Memory B cell (primary cell): Measurements from ENCODE around the gene NRDE2.

Experiments used
- ATAC-seq: fragments of 150-1000 bp; cut with Tn5 transposase; 2 replicates; pipeline ENCODE4 v1.10.0; 2021; ENCODE audit warnings: low read depth, mild to moderate bottlenecking, moderate library complexity
- DNase-seq, 2 donors: peaks; one replicate each; pipeline ENCODE4 v3.0.0; 2022; ENCODE audit warnings: low spot score in 2 of 2
- H3K27ac Mint-ChIP-seq: one replicate; pipeline ENCODE4 v1.8.0; 2022; ENCODE audit warnings: mild to moderate bottlenecking, moderate library complexity, mixed read lengths
- H3K27me3 Mint-ChIP-seq: one replicate; pipeline ENCODE4 v1.8.0; 2022; ENCODE audit warnings: mixed read lengths
- H3K36me3 Mint-ChIP-seq: one replicate; pipeline ENCODE4 v1.8.0; 2022; ENCODE audit warnings: mild to moderate bottlenecking, mixed read lengths
- H3K4me1 Mint-ChIP-seq: one replicate; pipeline ENCODE4 v1.8.0; 2022; ENCODE audit warnings: mixed read lengths
- H3K4me3 Mint-ChIP-seq: one replicate; pipeline ENCODE4 v1.8.0; 2022; ENCODE audit warnings: mild to moderate bottlenecking, moderate library complexity, mixed read lengths
- H3K9me3 Mint-ChIP-seq: one replicate; pipeline ENCODE4 v1.8.0; 2022; ENCODE audit warnings: mixed read lengths

NRDE2 gene

GRCh38 chr14:90297876-90298629, 33.7 kb downstream of the NRDE2 start:
- ATAC-seq, result no peak
- H3K4me3 Mint-ChIP-seq, result no peak overlapping the region
- no peaks in the 10 kb centered on the region for H3K9me3 Mint-ChIP-seq
- peaks cover 6% of the 10 kb centered on the region for H3K4me1 Mint-ChIP-seq
- H3K27ac Mint-ChIP-seq, result no peak overlapping the region
- H3K36me3 Mint-ChIP-seq, result peaks cover 32% of the 10 kb centered on the region
- no peaks in the 10 kb centered on the region for H3K27me3 Mint-ChIP-seq
- no peak for DNase-seq

GRCh38 chr14:90296641-90297040, 35.1 kb downstream of the NRDE2 start:
- no peak for DNase-seq
- Mint-ChIP-seq H3K27me3 (no peaks in the 10 kb centered on the region), H3K27ac (no peak overlapping the region), H3K4me3 (no peak overlapping the region), H3K36me3 (peaks cover 36% of the 10 kb centered on the region), H3K9me3 (no peaks in the 10 kb centered on the region), H3K4me1 (peaks cover 6% of the 10 kb centered on the region)
- no peak for ATAC-seq

GRCh38 chr14:90295870-90296516, 35.7 kb downstream of the NRDE2 start:
- H3K4me3 Mint-ChIP-seq, result no peak overlapping the region
- no peak overlapping the region for H3K27ac Mint-ChIP-seq
- DNase-seq (no peak), ATAC-seq (no peak)
- no peaks in the 10 kb centered on the region for H3K27me3 Mint-ChIP-seq
- H3K36me3 Mint-ChIP-seq, result peaks cover 36% of the 10 kb centered on the region
- no peaks in the 10 kb centered on the region for H3K9me3 Mint-ChIP-seq
- peaks cover 6% of the 10 kb centered on the region for H3K4me1 Mint-ChIP-seq

GRCh38 chr14:90294872-90295271, 36.9 kb downstream of the NRDE2 start:
- Mint-ChIP-seq H3K9me3 (no peaks in the 10 kb centered on the region), H3K27ac (no peak overlapping the region), H3K36me3 (peaks cover 39% of the 10 kb centered on the region), H3K4me3 (no peak overlapping the region), H3K4me1 (no peaks in the 10 kb centered on the region), H3K27me3 (no peaks in the 10 kb centered on the region)
- ATAC-seq, result no peak
- DNase-seq, result no peak

- ATAC-seq (no peak), DNase-seq (no peak)
- Mint-ChIP-seq H3K9me3 (no peaks in the 10 kb centered on the region), H3K27me3 (no peaks in the 10 kb centered on the region), H3K4me3 (no peak overlapping the region), H3K4me1 (no peaks in the 10 kb centered on the region), H3K27ac (no peak overlapping the region), H3K36me3 (peaks cover 39% of the 10 kb centered on the region)
Observed at GRCh38 chr14:90293766-90294730, 37.7 kb downstream of the NRDE2 start.

- H3K27ac Mint-ChIP-seq, result no peak overlapping the region
- H3K36me3 Mint-ChIP-seq, result peaks cover 40% of the 10 kb centered on the region
- no peaks in the 10 kb centered on the region for H3K27me3 Mint-ChIP-seq
- ATAC-seq (no peak), DNase-seq (no peak)
- H3K4me1 Mint-ChIP-seq, result no peaks in the 10 kb centered on the region
- H3K9me3 Mint-ChIP-seq, result no peaks in the 10 kb centered on the region
- no peak overlapping the region for H3K4me3 Mint-ChIP-seq
Observed at GRCh38 chr14:90291699-90292098, 40.0 kb downstream of the NRDE2 start.

GRCh38 chr14:90290337-90291011, 41.3 kb downstream of the NRDE2 start:
- H3K4me3 Mint-ChIP-seq, result no peak overlapping the region
- H3K9me3 Mint-ChIP-seq, result no peaks in the 10 kb centered on the region
- H3K4me1 Mint-ChIP-seq, result no peaks in the 10 kb centered on the region
- peaks cover 39% of the 10 kb centered on the region for H3K36me3 Mint-ChIP-seq
- DNase-seq, result no peak
- no peak for ATAC-seq
- no peaks in the 10 kb centered on the region for H3K27me3 Mint-ChIP-seq
- no peak overlapping the region for H3K27ac Mint-ChIP-seq

GRCh38 chr14:90288651-90289355, 42.9 kb downstream of the NRDE2 start:
- Mint-ChIP-seq H3K4me3 (no peak overlapping the region), H3K27me3 (no peaks in the 10 kb centered on the region), H3K4me1 (no peaks in the 10 kb centered on the region), H3K9me3 (no peaks in the 10 kb centered on the region), H3K27ac (no peak overlapping the region), H3K36me3 (peaks cover 29% of the 10 kb centered on the region)
- DNase-seq (no peak), ATAC-seq (no peak)

GRCh38 chr14:90287791-90288190, 44.0 kb downstream of the NRDE2 start:
- Mint-ChIP-seq H3K36me3 (peaks cover 29% of the 10 kb centered on the region), H3K4me1 (no peaks in the 10 kb centered on the region), H3K27me3 (no peaks in the 10 kb centered on the region), H3K4me3 (no peak overlapping the region), H3K27ac (no peak overlapping the region), H3K9me3 (no peaks in the 10 kb centered on the region)
- no peak for ATAC-seq
- no peak for DNase-seq

GRCh38 chr14:90281756-90282155, 50.0 kb downstream of the NRDE2 start:
- no peak for DNase-seq
- no peak for ATAC-seq
- no peak overlapping the region for H3K27ac Mint-ChIP-seq
- H3K9me3 Mint-ChIP-seq, result no peaks in the 10 kb centered on the region
- no peak overlapping the region for H3K4me3 Mint-ChIP-seq
- peaks cover 16% of the 10 kb centered on the region for H3K36me3 Mint-ChIP-seq
- H3K27me3 Mint-ChIP-seq, result no peaks in the 10 kb centered on the region
- H3K4me1 Mint-ChIP-seq, result no peaks in the 10 kb centered on the region

- no peak for DNase-seq
- no peaks in the 10 kb centered on the region for H3K4me1 Mint-ChIP-seq
- H3K27me3 Mint-ChIP-seq, result no peaks in the 10 kb centered on the region
- no peak overlapping the region for H3K27ac Mint-ChIP-seq
- no peak for ATAC-seq
- no peaks in the 10 kb centered on the region for H3K9me3 Mint-ChIP-seq
- no peak overlapping the region for H3K4me3 Mint-ChIP-seq
- peaks cover 18% of the 10 kb centered on the region for H3K36me3 Mint-ChIP-seq
Observed at GRCh38 chr14:90281261-90281660, 50.5 kb downstream of the NRDE2 start.

- peaks cover 14% of the 10 kb centered on the region for H3K36me3 Mint-ChIP-seq
- no peaks in the 10 kb centered on the region for H3K4me1 Mint-ChIP-seq
- no peak overlapping the region for H3K4me3 Mint-ChIP-seq
- H3K9me3 Mint-ChIP-seq, result no peaks in the 10 kb centered on the region
- H3K27me3 Mint-ChIP-seq, result no peaks in the 10 kb centered on the region
- DNase-seq (no peak), ATAC-seq (no peak)
- no peak overlapping the region for H3K27ac Mint-ChIP-seq
Observed at GRCh38 chr14:90280096-90280495, 51.6 kb downstream of the NRDE2 start.
